Smooth muscle cell (in vitro differentiated cells): ENCODE measurements around the gene CHRNA10. TPM values are rescaled to one million over a fixed set of nuclear protein-coding genes. Genes with fewer than 3 reads are reported as not detected.

Source experiments
- DNase-seq: peaks from one replicate; lab custom pipeline; 2025; ENCODE audit not compliant: unreplicated experiment; lab: John Stamatoyannopoulos, UW
- H2AFZ ChIP-seq: fragments of 200-600 bp; sonication (generic); 2 replicates; pipeline ENCODE4 v1.6.0; 2016; ENCODE audit warnings: antibody characterized with exemption, low read depth, mild to moderate bottlenecking
- H3F3A ChIP-seq: fragments of 200-600 bp; sonication (generic); 2 replicates; pipeline ENCODE4 v1.6.0; 2017; ENCODE audit warnings: antibody characterized with exemption, low read depth
- H3K27ac ChIP-seq: fragments of 200-600 bp; sonication (generic); 2 replicates; pipeline ENCODE4 v1.5.1; 2016; ENCODE audit warnings: low read depth, mild to moderate bottlenecking
- H3K27me3 ChIP-seq: fragments of 200-600 bp; sonication (generic); 2 replicates; pipeline ENCODE4 v1.6.1; 2016; ENCODE audit warnings: low read depth, mild to moderate bottlenecking
- H3K36me3 ChIP-seq: fragments of 200-600 bp; sonication (generic); 2 replicates; pipeline ENCODE4 v1.5.1; 2016; ENCODE audit warnings: low read depth
- H3K4me1 ChIP-seq: fragments of 200-600 bp; sonication (generic); 2 replicates; pipeline ENCODE4 v1.5.1; 2016; ENCODE audit warnings: low read depth
- H3K4me2 ChIP-seq: fragments of 200-600 bp; sonication (generic); 2 replicates; pipeline ENCODE4 v1.6.0; 2016; ENCODE audit warnings: mild to moderate bottlenecking
- H3K4me3 ChIP-seq: fragments of 200-600 bp; sonication (generic); 2 replicates; pipeline ENCODE4 v1.5.1; 2016; ENCODE audit warnings: mild to moderate bottlenecking
- H3K79me2 ChIP-seq: fragments of 200-600 bp; sonication (generic); 2 replicates; pipeline ENCODE4 v1.6.0; 2016; ENCODE audit warnings: low read depth, mild to moderate bottlenecking
- H3K9ac ChIP-seq: fragments of 200-600 bp; sonication (generic); 2 replicates; pipeline ENCODE4 v1.6.0; 2016; ENCODE audit warnings: low read depth
- H3K9me3 ChIP-seq: fragments of 200-600 bp; sonication (generic); replicated peaks from 2 replicates; pipeline ENCODE4 v1.5.1; 2016; ENCODE audit warnings: low read depth
- H4K20me1 ChIP-seq: fragments of 200-600 bp; sonication (generic); 2 replicates; pipeline ENCODE4 v1.6.0; 2016; ENCODE audit warnings: low read depth
- WGBS: methylation state at CpG from one replicate; pipeline ENCODE4 v1.1.7; 2016; ENCODE audit warnings: low lambda C conversion rate; 5-methylcytosine and 5-hydroxymethylcytosine counted together
- polyA plus RNA-seq: library from polyadenylated mRNA; unstranded; fragments of >200 nt; fragmentation: Nextera tagmentation; extraction: Ambion mirVana; gene quantifications from 2 replicates; pipeline ENCODE4 v1.2.1, GENCODE V29; 2016
- total RNA-seq: library from RNA; depleted of rRNA; stranded (reverse); fragments of >200 nt; gene quantifications from 2 replicates; pipeline ENCODE4 v1.2.3, GENCODE V29; 2014
- TF ChIP-seq, protein P1 (sequence below): fragments of 200-600 bp; sonication (generic); IDR thresholded peaks from 2 replicates; pipeline ENCODE4 v1.5.1; 2017; ENCODE audit warnings: borderline replicate concordance, mild to moderate bottlenecking, antibody characterized with exemption; ENCODE audit not compliant: insufficient read depth, poor library complexity, severe bottlenecking

CHRNA10 gene
- total and polyA plus RNA-seq, 2 experiments from 2014 or later: 0.41 to 0.58 TPM

DNA sequence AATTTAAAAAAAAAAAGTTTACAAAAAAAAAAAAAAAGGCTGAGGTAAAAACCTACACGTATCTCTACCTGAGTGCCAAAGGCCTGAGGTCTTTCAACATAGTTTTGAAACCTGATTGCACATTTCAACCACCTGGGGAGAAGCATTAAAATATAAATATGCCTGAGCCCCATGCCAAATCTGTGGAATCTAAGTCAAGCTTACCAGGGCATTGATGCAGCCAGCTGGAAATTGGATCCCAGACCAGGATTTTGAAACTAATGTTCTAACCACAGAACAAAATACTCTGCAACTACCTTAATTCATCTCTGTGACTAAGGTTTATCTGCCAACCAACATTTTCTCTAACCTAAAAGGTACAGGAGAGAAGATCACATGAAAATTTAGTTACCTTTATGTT is 38.8 kb upstream of the CHRNA10 start:
- H2AFZ ChIP-seq: no peak overlapping the region
- TF ChIP-seq, protein P1, sequence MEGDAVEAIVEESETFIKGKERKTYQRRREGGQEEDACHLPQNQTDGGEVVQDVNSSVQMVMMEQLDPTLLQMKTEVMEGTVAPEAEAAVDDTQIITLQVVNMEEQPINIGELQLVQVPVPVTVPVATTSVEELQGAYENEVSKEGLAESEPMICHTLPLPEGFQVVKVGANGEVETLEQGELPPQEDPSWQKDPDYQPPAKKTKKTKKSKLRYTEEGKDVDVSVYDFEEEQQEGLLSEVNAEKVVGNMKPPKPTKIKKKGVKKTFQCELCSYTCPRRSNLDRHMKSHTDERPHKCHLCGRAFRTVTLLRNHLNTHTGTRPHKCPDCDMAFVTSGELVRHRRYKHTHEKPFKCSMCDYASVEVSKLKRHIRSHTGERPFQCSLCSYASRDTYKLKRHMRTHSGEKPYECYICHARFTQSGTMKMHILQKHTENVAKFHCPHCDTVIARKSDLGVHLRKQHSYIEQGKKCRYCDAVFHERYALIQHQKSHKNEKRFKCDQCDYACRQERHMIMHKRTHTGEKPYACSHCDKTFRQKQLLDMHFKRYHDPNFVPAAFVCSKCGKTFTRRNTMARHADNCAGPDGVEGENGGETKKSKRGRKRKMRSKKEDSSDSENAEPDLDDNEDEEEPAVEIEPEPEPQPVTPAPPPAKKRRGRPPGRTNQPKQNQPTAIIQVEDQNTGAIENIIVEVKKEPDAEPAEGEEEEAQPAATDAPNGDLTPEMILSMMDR: no peak
- no peak overlapping the region for H3K4me2 ChIP-seq
- H3K79me2 ChIP-seq: peaks cover 5% of the 10 kb centered on the region
- H3K27ac ChIP-seq: no peak overlapping the region
- WGBS: 100% methylated on average over 1 of the region's 1 CpG
- H3F3A ChIP-seq: peaks cover 9% of the 10 kb centered on the region
- no peaks in the 10 kb centered on the region for H4K20me1 ChIP-seq
- peaks cover 27% of the 10 kb centered on the region for H3K36me3 ChIP-seq
- no peak for DNase-seq
- H3K4me3 ChIP-seq: no peak overlapping the region
- H3K4me1 ChIP-seq: no peaks in the 10 kb centered on the region
- H3K9me3 ChIP-seq: no peaks in the 10 kb centered on the region
- no peaks in the 10 kb centered on the region for H3K27me3 ChIP-seq
- H3K9ac ChIP-seq: no peak overlapping the region

DNA sequence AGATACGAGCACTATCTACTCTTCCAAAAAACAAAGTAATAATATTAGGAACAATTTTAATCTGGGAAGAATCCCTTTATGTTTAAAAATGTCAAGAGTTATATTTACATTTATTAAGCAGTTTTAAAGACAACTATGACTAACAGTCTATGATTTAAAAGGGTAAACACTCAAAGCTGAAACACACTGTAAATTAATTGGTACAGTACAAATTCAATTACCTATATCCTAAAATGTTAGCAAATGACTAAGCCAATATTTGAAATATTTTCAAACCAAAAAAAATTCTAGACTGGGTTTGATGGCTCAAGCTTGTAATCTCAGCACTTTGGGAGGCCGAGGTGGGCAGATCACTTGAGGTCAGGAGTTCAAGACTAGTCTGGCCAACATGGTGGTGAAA is 36.0 kb upstream of the CHRNA10 start:
- no peak overlapping the region for H3K4me2 ChIP-seq
- WGBS: 85% methylated on average over 2 of the region's 2 CpGs
- TF ChIP-seq, protein P1: no peak
- peaks cover 5% of the 10 kb centered on the region for H3F3A ChIP-seq
- H3K9me3 ChIP-seq: no peaks in the 10 kb centered on the region
- H3K36me3 ChIP-seq: peaks cover 17% of the 10 kb centered on the region
- peaks cover 5% of the 10 kb centered on the region for H3K79me2 ChIP-seq
- H3K4me3 ChIP-seq: no peak overlapping the region
- H3K9ac ChIP-seq: no peak overlapping the region
- H3K27me3 ChIP-seq: no peaks in the 10 kb centered on the region
- H2AFZ ChIP-seq: no peak overlapping the region
- no peaks in the 10 kb centered on the region for H3K4me1 ChIP-seq
- no peaks in the 10 kb centered on the region for H4K20me1 ChIP-seq
- no peak overlapping the region for H3K27ac ChIP-seq
- DNase-seq: no peak

DNA sequence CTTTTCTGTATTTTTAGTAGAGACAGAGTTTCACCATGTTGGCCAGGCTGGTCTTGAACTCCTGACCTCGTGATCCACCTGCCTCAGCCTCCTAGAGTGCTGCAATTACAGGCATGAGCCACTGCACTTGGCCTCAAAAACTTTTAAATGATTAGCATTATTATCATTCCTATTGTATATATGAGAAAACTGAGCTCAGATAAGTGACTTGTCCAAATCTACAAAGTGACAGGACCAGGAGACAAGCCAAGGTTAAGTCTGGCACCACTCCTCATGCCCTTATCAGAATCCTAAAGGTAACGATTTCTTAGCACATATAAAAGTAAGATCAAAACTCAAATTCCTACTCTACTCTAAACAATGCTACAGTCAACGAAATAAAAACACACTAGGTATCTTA is 32.2 kb upstream of the CHRNA10 start:
- WGBS: 98% methylated on average over 3 of the region's 3 CpGs
- no peaks in the 10 kb centered on the region for H3K27me3 ChIP-seq
- no peaks in the 10 kb centered on the region for H4K20me1 ChIP-seq
- H3K9me3 ChIP-seq: no peaks in the 10 kb centered on the region
- TF ChIP-seq, protein P1: no peak
- H3K36me3 ChIP-seq: peaks cover 20% of the 10 kb centered on the region
- no peak overlapping the region for H3K4me3 ChIP-seq
- no peaks in the 10 kb centered on the region for H3K4me1 ChIP-seq
- H3F3A ChIP-seq: no peaks in the 10 kb centered on the region
- H3K27ac ChIP-seq: no peak overlapping the region
- H3K4me2 ChIP-seq: no peak overlapping the region
- H2AFZ ChIP-seq: no peak overlapping the region
- no peaks in the 10 kb centered on the region for H3K79me2 ChIP-seq
- H3K9ac ChIP-seq: no peak overlapping the region
- no peak for DNase-seq

DNA sequence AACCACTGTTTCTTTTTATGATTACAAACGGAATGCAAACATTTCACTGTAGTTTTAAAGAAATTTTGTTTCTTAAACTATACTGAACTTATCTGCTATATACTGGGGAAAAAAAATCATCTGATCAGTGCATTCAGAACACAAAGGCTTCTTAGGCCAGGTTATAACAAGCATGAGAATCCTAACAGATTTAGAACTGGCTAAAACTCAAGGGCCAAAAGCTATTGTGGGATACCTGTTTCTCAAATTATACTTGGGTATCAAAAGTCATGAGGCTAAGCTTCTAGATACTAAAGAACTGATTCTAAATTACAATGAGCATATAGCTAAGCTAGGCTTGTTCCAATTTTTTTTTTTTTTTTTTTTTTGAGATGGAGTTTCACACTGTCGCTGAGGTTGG is 29.7 kb upstream of the CHRNA10 start:
- H3K4me1 ChIP-seq: no peaks in the 10 kb centered on the region
- 96% methylated on average over 2 of the region's 2 CpGs for WGBS
- H2AFZ ChIP-seq: no peak overlapping the region
- DNase-seq: no peak
- H3K36me3 ChIP-seq: peaks cover 27% of the 10 kb centered on the region
- no peaks in the 10 kb centered on the region for H3K79me2 ChIP-seq
- no peak overlapping the region for H3K27ac ChIP-seq
- no peak overlapping the region for H3K9ac ChIP-seq
- no peaks in the 10 kb centered on the region for H3F3A ChIP-seq
- TF ChIP-seq, protein P1: no peak
- no peaks in the 10 kb centered on the region for H3K27me3 ChIP-seq
- H3K4me2 ChIP-seq: no peak overlapping the region
- H3K4me3 ChIP-seq: no peak overlapping the region
- H4K20me1 ChIP-seq: no peaks in the 10 kb centered on the region
- no peaks in the 10 kb centered on the region for H3K9me3 ChIP-seq
